K562 (cell line): ENCODE data around the gene SLC22A15. TPM values are rescaled to one million over a fixed set of nuclear protein-coding genes. Genes with fewer than 3 reads are reported as not detected.

Source experiments
- KLF16 ChIP-seq: IDR thresholded peaks from 2 replicates; pipeline ENCODE4 v1.6.1; 2016; ENCODE audit warnings: antibody characterized with exemption
- MAFG ChIP-seq: fragments of 450-650 bp; conservative IDR thresholded peaks from 2 replicates; pipeline ENCODE4 v1.6.1; 2016; ENCODE audit warnings: missing genetic modification characterization, missing compliant biosample characterization
- NFE2 ChIP-seq: IDR thresholded peaks from 2 replicates; pipeline ENCODE4 v1.6.1; 2014; ENCODE audit warnings: antibody characterized with exemption, low read depth
- SAFB ChIP-seq: fragments of 200-400 bp; formaldehyde crosslinking; IDR thresholded peaks from 2 replicates; pipeline ENCODE4 v1.6.1; 2017; ENCODE audit warnings: low read depth, low read length, borderline replicate concordance
- ZNF124 ChIP-seq: sonication (generic); formaldehyde crosslinking; IDR thresholded peaks from 2 replicates; pipeline ENCODE4 v1.8.1; 2022; ENCODE audit warnings: missing genetic modification reagents
- ZNF175 ChIP-seq: fragments of 200-800 bp; sonication (Bioruptor generic); IDR thresholded peaks from 2 replicates; pipeline ENCODE4 v1.6.1; 2016; ENCODE audit warnings: low read depth, mild to moderate bottlenecking, missing genetic modification characterization, missing compliant biosample characterization
- ZNF324 ChIP-seq: fragments of 250-450 bp; sonication (Bioruptor Pico); IDR thresholded peaks from 2 replicates; pipeline ENCODE4 v1.4.0; 2020; ENCODE audit warnings: mild to moderate bottlenecking
- ZNF75A ChIP-seq: fragments of 450-650 bp; formaldehyde crosslinking; IDR thresholded peaks from 2 replicates; pipeline ENCODE4 v1.4.0; 2020; ENCODE audit warnings: mild to moderate bottlenecking
- polyA plus RNA-seq, 8 experiments: library from polyadenylated mRNA; depleted of rRNA in 4 of 8; stranded (reverse) in 5 of 8; unstranded in 3 of 8; fragments of >200 nt; fragmentation: Nextera tagmentation in 2 of 8; fragmentation: Illumina TruSeq in 1 of 8; extraction: Ambion mirVana in 2 of 8; extraction: Trizol in 1 of 8; gene quantifications; 2 replicates each; pipeline versions ENCODE4 v1.2.1 to v1.2.3, GENCODE V29; 2011 to 2014; ENCODE audit warnings: inconsistent platforms in 1 of 8, missing spikeins in 1 of 8
- total RNA-seq, 7 experiments: library from RNA; depleted of rRNA in 6 of 7; stranded (reverse); fragments of >200 nt in 6 of 7; fragmentation: Illumina TruSeq in 2 of 7; extraction: Trizol in 2 of 7; gene quantifications; 2 replicates each; pipeline versions ENCODE4 v1.2.1 to v1.2.3, GENCODE V29; 2011 to 2021; ENCODE audit warnings: low replicate concordance in 1 of 7
- TF ChIP-seq, protein P1 (sequence below): fragments of 250-450 bp; sonication (Bioruptor Pico); IDR thresholded peaks from 2 replicates; pipeline ENCODE4 v1.5.1; 2021; ENCODE audit warnings: mild to moderate bottlenecking
- TF ChIP-seq, protein P2 (sequence below): sonication (generic); formaldehyde crosslinking; IDR thresholded peaks from 2 replicates; pipeline ENCODE4 v1.9.0; 2022; ENCODE audit warnings: mild to moderate bottlenecking, missing genetic modification reagents
- TF ChIP-seq, protein P3 (sequence below): fragments of 450-650 bp; IDR thresholded peaks from 2 replicates; pipeline ENCODE4 v1.6.1; 2018; ENCODE audit warnings: mild to moderate bottlenecking, low read depth; ENCODE audit not compliant: partially characterized antibody
- TF ChIP-seq, protein P4 (sequence below), 2 experiments: fragments of 450-650 bp in 1 of 2; sonication (generic) in 1 of 2; formaldehyde crosslinking; conservative IDR thresholded peaks; 2 replicates each; pipeline versions ENCODE4 v1.4.0 to v1.8.1; 2020 to 2022; ENCODE audit warnings: mild to moderate bottlenecking in 1 of 2, missing genetic modification reagents in 1 of 2
- TF ChIP-seq, protein P5 (sequence below): fragments of 450-650 bp; IDR thresholded peaks from 2 replicates; pipeline ENCODE4 v1.6.1; 2017; ENCODE audit warnings: mild to moderate bottlenecking, moderate library complexity
- TF ChIP-seq, protein P6 (sequence below): fragments of 250-450 bp; sonication (Bioruptor Pico); IDR thresholded peaks from 2 replicates; pipeline ENCODE4 v1.4.0; 2020
- TF ChIP-seq, protein P7 (sequence below), 3 experiments: fragments of 200-800 bp in 1 of 3; sonication (Bioruptor generic) in 1 of 3; sonication (generic) in 1 of 3; formaldehyde crosslinking in 1 of 3; IDR thresholded peaks; 2 replicates each; pipeline versions ENCODE4 v1.6.1 to v1.8.0; 2016 to 2022; ENCODE audit warnings: mild to moderate bottlenecking in 2 of 3, missing compliant biosample characterization in 2 of 3, missing genetic modification characterization in 2 of 3, missing genetic modification reagents in 1 of 3

Gene SLC22A15
- total and polyA plus RNA-seq, 9 of the 15 experiments (the other 6 are each of a cell fraction or from before 2014, with no cell fraction given) = 0.24 to 2.7 (median 1.2) TPM

DNA sequence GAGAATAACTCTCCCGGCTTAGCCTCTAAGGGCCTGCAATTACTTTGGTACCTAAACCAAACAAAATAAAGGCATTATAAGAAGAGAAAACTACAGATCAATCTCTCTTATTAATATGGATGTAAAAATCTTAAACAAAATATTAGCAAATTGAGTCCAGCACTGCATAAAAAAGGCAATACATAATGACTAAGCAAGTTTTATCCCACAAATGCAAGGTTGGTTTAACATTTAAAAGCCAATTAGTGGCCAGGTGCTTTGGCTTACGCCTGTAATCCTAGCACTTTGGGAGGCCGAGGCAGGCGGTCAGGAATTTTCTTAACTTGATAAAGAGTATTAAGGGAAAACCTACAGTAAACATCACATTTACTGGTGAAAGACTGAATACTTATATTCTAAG is 67.8 kb downstream of the SLC22A15 start (continued):
- TF ChIP-seq, protein P1, sequence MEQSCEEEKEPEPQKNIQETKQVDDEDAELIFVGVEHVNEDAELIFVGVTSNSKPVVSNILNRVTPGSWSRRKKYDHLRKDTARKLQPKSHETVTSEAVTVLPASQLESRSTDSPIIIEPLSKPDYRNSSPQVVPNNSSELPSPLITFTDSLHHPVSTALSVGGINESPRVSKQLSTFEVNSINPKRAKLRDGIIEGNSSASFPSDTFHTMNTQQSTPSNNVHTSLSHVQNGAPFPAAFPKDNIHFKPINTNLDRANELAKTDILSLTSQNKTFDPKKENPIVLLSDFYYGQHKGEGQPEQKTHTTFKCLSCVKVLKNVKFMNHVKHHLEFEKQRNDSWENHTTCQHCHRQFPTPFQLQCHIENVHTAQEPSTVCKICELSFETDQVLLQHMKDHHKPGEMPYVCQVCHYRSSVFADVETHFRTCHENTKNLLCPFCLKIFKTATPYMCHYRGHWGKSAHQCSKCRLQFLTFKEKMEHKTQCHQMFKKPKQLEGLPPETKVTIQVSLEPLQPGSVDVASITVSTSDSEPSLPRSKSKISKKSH = no peak
- TF ChIP-seq, protein P2, sequence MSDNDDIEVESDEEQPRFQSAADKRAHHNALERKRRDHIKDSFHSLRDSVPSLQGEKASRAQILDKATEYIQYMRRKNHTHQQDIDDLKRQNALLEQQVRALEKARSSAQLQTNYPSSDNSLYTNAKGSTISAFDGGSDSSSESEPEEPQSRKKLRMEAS (CRISPR knock-in tag) = no peak
- TF ChIP-seq, protein P3, sequence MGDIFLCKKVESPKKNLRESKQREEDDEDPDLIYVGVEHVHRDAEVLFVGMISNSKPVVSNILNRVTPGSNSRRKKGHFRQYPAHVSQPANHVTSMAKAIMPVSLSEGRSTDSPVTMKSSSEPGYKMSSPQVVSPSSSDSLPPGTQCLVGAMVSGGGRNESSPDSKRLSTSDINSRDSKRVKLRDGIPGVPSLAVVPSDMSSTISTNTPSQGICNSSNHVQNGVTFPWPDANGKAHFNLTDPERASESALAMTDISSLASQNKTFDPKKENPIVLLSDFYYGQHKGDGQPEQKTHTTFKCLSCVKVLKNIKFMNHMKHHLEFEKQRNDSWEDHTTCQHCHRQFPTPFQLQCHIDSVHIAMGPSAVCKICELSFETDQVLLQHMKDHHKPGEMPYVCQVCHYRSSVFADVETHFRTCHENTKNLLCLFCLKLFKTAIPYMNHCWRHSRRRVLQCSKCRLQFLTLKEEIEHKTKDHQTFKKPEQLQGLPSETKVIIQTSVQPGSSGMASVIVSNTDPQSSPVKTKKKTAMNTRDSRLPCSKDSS = no peak
- TF ChIP-seq, protein P4, sequence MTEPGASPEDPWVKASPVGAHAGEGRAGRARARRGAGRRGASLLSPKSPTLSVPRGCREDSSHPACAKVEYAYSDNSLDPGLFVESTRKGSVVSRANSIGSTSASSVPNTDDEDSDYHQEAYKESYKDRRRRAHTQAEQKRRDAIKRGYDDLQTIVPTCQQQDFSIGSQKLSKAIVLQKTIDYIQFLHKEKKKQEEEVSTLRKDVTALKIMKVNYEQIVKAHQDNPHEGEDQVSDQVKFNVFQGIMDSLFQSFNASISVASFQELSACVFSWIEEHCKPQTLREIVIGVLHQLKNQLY (CRISPR knock-in tag; conservative IDR thresholded peaks at IDR 0.05) = no peak
- no peak for TF ChIP-seq ZNF124 (CRISPR knock-in tag)
- TF ChIP-seq MAFG (tag) = peak; percentile 27; the same call in 1 of the 2 replicates
- TF ChIP-seq, protein P5, sequence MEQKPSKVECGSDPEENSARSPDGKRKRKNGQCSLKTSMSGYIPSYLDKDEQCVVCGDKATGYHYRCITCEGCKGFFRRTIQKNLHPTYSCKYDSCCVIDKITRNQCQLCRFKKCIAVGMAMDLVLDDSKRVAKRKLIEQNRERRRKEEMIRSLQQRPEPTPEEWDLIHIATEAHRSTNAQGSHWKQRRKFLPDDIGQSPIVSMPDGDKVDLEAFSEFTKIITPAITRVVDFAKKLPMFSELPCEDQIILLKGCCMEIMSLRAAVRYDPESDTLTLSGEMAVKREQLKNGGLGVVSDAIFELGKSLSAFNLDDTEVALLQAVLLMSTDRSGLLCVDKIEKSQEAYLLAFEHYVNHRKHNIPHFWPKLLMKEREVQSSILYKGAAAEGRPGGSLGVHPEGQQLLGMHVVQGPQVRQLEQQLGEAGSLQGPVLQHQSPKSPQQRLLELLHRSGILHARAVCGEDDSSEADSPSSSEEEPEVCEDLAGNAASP = no peak
- TF ChIP-seq, protein P6, sequence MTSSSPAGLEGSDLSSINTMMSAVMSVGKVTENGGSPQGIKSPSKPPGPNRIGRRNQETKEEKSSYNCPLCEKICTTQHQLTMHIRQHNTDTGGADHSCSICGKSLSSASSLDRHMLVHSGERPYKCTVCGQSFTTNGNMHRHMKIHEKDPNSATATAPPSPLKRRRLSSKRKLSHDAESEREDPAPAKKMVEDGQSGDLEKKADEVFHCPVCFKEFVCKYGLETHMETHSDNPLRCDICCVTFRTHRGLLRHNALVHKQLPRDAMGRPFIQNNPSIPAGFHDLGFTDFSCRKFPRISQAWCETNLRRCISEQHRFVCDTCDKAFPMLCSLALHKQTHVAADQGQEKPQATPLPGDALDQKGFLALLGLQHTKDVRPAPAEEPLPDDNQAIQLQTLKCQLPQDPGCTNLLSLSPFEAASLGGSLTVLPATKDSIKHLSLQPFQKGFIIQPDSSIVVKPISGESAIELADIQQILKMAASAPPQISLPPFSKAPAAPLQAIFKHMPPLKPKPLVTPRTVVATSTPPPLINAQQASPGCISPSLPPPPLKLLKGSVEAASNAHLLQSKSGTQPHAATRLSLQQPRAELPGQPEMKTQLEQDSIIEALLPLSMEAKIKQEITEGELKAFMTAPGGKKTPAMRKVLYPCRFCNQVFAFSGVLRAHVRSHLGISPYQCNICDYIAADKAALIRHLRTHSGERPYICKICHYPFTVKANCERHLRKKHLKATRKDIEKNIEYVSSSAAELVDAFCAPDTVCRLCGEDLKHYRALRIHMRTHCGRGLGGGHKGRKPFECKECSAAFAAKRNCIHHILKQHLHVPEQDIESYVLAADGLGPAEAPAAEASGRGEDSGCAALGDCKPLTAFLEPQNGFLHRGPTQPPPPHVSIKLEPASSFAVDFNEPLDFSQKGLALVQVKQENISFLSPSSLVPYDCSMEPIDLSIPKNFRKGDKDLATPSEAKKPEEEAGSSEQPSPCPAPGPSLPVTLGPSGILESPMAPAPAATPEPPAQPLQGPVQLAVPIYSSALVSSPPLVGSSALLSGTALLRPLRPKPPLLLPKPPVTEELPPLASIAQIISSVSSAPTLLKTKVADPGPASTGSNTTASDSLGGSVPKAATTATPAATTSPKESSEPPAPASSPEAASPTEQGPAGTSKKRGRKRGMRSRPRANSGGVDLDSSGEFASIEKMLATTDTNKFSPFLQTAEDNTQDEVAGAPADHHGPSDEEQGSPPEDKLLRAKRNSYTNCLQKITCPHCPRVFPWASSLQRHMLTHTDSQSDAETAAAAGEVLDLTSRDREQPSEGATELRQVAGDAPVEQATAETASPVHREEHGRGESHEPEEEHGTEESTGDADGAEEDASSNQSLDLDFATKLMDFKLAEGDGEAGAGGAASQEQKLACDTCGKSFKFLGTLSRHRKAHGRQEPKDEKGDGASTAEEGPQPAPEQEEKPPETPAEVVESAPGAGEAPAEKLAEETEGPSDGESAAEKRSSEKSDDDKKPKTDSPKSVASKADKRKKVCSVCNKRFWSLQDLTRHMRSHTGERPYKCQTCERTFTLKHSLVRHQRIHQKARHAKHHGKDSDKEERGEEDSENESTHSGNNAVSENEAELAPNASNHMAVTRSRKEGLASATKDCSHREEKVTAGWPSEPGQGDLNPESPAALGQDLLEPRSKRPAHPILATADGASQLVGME (CRISPR knock-in tag) = no peak
- TF ChIP-seq KLF16 = no peak
- TF ChIP-seq NFE2 = peak; percentile 48
- no peak for TF ChIP-seq ZNF175
- TF ChIP-seq ZNF324 (CRISPR knock-in tag) = peak; percentile 90
- peak; percentile 75; the same call in 1 of the 2 replicates for TF ChIP-seq ZNF75A (CRISPR knock-in tag)
- TF ChIP-seq, protein P7, sequence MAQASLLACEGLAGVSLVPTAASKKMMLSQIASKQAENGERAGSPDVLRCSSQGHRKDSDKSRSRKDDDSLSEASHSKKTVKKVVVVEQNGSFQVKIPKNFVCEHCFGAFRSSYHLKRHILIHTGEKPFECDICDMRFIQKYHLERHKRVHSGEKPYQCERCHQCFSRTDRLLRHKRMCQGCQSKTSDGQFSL (CRISPR knock-in tag; IDR thresholded peaks at IDR 0.05) = no peak
- TF ChIP-seq, protein P7 (tag; IDR thresholded peaks at IDR 0.05) = no peak
- no peak for TF ChIP-seq SAFB
